Activated CD4-positive, CD25-positive, alpha-beta regulatory T cell treated with anti-CD3 and anti-CD28 coated beads, Interleukin-2, amount 50 U/mL, for 16 hours (primary cell): ENCODE results near the gene DENND4A.

Experiments used
- DNase-seq: peaks from one replicate; pipeline ENCODE4 v3.0.0-alpha.2; 2020; ENCODE audit warnings: low read depth, low spot score

Gene DENND4A

DNA sequence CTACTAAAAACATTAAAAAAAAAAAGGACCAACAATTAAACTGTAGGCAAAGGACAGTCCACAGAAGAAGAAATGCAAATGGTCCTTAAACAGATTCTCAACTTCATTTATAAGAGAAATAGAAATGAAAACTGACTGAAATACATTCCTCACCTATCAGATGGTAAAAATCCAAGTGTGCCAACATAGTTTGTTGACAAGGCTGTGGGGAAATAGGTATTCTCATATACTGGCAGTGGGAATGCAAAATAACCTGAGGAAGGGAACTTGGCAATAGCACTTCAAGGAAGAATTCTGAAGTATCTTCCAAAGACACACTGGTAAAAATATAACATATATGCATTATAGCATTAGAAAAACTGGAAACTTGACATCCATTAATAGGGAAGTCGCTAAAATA is 116.5 kb downstream of the DENND4A start:
- DNase-seq: no peak

DNA sequence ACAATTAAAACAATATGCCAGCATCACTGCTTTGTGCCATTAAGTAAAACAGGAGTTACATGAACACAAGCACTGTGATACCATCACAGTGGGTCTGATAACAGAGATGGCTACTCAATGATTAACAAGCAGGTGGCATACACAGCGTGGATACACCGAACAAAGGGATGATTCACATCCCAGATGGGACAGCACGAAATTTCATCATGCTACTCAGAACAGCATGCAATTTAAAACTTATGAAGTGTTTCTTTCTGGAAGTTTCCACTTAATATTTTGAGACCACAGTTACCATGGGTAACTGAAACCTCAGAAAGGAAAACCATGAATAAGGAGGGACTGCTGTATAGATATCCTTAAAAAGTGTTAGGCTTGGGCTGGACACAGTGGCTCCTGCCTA is 125.8 kb downstream of the DENND4A start:
- no peak for DNase-seq

DNA sequence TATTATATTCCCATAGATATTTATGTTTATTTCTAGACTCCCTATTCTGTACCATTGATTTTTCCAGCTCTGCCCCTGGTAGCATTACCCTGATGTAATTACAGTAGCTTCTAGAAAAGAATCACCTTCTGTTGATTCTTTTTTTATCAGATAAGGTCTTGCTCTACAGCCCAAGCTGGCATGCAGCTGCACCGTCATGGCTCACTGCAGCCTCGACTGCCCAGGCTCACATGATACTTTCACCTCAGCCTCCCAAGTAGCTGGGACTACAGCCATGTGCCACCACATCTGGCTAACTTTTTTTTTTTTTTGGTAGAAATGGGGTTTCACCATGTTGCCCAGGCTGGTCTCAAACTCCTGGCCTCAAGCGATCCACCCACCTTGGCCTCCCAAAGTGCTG is 128.6 kb downstream of the DENND4A start:
- DNase-seq: no peak

DNA sequence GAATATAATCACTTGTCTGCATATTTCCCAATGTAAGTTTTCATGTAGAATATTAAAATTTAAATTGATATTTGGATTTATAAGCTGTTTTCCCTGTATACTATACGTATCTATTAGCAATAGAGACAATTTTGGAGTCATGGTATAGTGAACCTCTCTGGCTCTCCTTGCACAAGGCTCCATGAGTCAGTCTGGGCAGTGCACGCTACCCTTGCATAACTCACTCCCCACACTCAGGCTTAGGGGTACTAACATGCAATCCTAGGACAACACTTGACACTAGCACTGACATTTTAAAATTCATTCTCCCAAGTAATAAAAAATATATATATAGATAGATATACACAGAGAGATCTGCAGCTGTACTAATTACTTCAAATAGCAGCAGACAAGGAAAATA is 131.2 kb downstream of the DENND4A start:
- DNase-seq: no peak

DNA sequence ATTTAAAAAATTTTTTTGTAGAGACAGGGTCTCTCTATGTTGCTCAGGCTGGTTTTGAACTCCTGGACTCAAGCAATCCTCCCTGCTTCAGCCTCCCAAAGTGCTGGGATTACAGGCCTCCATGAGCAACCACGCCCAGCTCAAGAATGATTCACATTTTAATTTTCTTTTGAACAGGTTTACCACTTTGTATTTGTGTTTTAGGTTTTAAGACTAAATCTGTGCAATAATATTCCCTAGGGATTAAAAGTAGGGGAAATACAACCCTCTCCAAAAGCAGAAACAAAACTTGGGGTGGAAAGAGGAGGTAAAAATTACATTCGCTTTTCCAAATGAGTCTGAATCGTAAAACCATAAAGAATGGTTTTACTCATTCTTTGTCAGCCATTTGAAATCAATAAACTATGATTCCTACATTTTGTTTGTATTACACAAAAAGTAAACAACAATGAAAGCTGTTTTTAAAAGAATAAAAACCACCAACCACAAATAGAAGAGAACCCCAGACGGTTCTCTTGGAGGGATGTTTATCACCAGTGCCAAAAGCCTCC is 132.5 kb downstream of the DENND4A start:
- DNase-seq: no peak

DNA sequence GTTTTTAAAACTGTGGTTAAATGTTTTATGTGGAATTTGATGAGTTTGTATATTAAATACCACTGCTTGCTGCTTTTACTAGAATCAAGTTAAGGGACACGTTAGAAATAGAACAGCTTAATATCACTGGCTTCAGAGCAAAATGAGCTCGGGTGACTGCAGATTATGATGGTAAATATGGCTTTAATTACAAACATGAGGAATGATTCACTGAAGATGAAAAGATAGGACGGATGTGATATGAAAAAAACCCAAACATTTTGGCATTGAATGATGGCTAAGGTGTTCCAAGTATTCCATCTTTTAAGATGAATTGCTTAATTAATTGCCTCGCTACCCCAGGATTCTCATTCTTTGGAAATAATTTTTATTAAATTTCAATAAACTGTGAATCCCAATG is 136.6 kb downstream of the DENND4A start:
- DNase-seq: no peak

DNA sequence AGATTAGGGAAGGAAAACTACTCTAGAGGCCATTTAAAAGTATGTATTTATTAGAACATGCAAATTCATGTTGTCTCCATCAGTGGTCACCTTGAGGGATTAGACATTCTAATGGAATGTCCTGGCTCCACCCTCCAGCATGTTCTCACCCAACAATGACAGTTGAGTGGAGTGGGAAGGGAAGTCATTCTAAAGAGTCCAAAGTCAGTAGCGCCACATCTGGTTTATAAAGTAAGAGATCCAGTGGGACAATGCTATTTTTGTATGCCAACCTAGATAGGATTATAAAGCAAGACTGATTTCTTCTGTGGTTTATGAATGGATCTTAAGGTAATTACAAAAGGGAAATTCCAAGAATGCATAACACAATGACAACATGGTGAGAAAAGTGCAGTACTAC is 137.1 kb downstream of the DENND4A start:
- DNase-seq: no peak

DNA sequence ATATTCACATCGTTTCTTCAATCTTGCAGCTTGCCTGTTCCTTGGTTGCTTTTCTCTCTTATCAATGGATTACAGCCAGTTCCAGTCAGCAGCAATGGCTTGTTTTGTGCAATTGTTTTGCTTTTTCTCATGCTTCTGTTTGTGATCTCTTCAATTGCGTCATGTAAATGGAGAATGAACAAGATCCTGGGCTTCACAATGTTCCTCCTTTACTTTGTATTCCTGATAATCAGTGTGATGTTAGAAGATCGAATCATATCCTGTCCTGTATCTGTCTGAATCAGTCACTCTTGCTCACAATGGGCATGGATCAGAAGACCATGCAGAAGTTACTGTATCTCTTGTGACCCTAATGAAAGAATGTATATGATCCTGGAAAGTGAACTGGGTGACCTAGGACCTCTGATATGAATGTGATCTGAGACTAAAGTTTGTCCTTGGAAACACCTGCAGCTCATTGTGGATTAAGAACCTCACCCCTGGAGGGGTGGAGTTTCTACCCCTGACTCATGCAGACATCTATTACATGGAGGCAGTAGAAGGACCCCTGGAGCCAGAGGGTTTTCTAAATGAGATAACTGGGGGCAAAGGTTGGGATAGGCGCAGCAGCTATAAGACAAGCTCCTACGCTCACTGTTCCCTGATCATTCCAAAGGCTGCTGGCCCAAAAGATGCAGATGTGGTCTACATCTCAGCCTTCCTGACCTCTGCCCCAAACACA is 138.1 kb downstream of the DENND4A start:
- DNase-seq: no peak

DNA sequence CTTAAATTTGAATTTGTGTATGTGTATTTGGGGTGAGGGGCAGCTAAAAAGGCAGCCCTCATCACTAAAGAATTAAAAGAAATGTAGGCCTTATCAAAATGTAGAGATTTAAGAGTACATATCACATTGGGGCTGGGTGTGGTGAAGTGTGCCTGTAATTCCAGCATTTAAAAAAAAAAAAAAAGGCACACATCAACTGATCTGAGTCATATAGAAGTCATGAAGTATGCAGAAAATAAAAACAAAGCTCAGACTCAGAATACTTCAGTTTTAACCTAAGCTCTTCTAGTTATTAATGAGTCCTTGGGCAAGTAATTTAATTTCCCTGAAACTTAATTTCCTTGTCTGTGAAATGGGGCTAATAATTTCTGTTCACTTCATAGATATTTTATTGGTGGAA is 138.8 kb downstream of the DENND4A start:
- DNase-seq: no peak

DNA sequence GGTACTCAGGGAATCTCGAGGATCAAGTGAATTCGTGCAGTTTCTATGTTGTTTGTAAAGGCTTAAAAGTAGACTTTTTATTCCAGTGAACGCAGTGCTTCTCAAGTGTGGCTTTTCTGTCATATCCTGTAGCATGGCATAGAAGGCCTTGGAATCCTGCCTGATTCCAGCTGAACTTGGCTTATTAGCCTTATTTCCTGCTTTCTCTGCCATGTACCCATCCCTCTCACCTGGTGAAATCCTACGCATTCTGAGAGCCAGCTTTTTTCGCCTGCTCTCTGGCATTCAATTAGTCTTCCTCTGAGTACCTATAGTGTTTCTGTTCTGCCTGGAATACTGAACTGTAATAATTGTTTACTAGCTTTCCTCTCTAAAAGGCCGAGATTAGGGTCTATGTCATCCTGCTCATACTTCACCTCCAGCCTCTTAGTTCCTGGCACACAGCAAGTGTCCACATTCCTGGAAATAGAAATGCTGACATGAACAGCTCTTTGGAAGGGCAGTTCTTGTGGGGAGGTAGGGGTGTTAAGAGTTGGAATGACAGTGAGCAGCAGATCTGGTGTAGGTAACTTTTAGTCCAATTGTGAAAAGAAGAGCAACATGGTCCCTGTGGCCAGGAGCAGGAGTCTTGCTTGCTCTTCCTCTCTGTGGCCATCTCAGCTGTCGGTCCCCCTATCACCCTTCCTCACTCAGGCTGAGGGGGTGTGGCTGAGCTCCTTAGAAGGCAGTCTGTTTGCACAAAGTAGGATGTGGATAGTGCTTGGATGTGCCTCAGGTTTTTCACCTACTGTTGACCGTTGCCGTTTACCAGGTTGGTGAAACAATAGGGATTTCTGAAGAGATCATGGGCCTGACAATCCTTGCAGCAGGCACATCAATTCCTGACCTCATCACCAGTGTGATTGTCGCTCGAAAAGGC is 140.0 kb downstream of the DENND4A start:
- no peak for DNase-seq

DNA sequence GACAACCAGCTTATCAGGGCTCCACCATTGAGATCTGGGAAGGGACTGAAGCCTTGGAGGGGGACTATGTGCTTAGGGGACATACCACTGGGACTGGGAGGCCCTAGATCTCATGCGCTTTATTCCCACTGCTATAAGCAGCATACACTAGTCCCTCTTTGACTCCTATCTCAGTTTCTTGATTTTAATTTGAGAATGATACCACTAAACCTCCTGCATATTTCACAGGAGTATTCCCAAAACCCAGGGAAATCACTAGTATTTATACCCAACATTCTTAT is 141.1 kb downstream of the DENND4A start:
- DNase-seq: no peak

DNA sequence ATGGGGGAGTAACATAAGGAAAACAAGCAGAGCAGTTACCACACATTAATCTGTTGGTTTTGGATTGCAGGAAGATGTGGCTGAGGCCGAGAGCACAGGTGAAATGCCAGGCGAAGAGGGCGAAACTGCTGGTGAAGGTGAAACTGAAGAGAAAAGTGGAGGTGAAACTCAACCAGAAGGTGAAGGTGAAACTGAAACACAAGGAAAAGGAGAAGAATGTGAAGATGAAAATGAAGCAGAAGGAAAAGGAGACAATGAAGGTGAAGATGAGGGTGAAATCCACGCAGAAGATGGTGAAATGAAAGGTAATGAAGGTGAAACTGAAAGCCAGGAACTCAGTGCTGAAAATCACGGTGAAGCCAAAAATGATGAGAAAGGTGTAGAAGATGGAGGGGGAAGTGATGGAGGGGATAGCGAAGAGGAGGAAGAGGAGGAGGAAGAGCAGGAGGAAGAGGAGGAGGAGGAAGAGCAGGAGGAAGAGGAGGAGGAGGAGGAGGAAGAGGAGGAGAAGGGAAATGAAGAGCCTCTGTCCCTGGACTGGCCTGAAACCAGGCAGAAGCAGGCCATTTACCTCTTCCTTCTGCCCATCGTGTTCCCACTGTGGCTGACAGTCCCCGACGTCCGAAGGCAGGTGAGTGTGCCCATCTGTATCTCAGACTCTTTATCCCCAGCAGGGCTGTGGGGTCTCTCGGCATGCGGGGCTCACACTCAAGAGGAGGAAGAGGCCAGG is 141.6 kb downstream of the DENND4A start:
- no peak for DNase-seq

DNA sequence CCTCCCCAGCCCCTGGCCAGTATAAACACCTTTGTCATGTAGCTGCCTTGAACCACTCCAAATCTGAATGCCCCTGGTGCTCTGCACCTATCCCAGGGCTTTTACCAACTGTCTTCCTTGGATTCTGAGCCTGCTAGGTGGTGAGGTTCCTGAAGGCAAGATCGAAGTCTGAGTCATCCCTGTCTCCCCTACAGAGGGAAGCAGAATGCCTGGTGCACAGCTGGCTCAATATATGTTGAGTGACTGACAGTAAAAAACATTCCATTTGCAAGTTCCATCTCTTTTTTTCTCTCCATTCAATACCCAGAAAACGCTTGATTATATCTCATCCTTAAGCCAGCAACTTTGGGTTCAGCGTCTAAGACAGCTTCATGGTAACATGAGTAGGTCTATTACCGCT is 145.6 kb downstream of the DENND4A start:
- DNase-seq: no peak

DNA sequence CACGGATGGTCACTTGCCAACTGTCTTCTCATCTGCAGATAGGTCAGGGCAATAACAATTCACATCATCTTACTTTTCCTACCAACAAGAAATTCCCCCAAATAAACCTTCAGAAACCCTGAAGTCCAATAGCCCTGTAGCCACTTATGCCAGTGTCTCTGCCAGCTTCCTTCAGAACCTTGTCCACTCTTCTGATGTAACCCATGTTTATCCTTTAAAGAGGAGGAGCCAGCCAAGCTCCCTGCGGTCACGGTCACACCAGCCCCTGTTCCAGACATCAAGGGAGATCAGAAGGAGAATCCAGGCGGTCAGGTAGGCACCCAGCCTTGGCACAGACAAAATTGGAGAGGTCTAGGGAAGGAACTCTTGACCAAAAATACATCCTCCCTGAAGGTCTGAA is 146.7 kb downstream of the DENND4A start:
- no peak for DNase-seq

DNA sequence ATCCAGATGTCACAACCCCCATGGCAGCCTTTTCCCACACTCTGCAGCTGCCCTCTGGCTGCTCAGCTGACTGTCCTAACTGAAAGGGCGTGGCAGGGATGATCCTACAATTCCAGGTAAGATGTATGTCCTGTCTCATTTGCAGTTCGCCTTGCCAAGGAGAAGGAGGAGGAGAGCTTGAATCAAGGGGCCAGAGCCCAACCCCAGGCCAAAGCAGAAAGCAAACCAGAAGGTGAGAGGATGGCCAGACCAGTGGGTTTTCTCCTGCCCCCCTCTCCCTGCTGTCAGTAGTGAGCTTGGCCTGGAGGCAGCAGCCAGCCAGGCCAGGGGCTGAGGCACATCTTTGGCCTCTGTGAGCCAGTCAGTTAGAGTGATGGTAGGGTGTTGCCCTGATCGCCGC is 147.8 kb downstream of the DENND4A start:
- DNase-seq: no peak

DNA sequence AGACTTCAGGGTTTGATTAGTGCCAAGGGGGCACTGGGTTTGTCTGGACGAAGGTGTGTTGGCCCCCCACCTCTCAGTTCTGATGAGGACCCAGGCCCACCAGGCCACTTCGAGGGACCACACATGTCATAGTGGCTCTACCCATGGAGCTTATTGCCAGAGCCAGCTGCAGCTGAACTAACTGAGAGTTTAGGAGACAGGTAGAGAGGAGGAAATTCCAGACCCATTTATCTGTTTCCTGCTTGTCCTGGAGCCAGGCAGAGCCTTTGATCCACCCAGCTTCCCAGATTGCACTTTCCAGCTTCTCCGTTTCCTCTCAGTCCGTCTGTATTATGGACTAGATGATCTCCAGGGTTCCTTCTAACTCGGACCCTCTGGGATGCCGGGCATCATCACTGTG is 149.5 kb downstream of the DENND4A start:
- no peak for DNase-seq

DNA sequence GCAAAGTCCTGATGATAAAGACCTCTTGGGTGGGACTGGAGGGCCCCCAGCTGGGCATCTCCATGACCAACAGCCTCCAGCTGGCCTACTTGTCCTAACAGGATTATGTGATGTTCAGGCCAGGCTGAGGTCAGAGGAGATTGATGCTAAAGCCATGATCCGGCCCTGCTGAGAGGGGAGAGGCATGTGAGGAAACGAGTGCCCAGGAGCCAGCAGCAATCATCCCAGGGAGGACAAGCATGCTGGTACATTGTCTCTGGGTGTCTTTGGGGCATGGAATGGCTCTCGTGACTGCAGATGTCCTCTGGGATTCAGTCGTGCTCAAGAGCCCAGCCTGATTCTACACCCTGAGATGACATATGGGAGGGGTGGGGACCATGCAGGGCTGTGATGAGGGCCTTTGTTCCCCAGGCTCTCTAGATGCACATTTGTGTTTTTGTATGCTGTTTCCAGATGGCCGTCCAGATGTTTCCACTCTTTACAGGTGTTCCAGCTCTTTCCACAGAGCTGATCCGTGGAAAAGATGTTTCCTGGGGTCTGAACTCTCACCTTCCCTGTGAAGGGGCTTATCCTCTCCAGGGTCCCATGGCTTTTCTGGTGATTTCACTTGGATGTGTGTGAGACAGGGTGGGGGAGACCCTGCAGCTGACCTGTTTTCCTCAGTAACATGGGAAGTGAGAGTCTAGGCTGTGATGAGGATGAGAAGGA is 150.2 kb downstream of the DENND4A start:
- no peak for DNase-seq

DNA sequence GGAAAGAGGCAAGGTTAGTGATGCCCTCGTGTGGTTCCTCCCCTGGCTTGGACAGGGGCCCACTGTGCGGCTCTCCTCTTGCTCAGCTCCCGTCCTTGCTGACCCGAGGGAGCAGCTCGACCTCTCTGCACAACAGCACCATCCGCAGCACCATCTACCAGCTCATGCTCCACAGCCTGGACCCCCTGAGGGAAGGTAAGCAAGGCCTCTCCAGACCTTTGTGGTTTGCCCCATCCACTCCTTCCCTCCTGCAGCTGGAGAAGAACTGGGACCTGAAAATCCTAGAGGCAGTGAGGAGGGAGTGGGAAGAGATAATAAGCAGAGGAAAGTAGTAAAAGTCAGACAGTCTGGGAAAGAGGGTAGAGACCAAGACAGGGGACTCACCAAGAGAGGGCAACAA is 152.6 kb downstream of the DENND4A start:
- DNase-seq: no peak

DNA sequence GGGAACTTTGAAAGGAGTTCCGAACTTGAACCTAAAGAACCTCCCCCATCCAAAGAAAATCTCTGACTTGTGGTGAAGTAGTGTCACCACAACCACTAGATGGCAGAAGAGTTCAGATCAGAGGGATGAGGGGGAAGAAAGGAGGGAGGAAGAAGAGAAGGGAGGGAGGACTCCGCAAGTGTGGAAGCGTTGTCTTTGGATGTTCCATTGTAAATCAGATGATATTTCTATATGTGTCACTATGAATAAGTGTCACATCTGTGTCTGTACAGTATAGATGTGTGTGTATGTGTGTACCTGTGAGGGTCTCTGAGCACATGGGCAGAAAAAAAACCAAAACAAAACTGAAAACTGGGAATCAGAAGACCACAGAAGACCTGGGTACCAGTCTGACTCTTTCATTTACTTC is 153.4 kb downstream of the DENND4A start:
- DNase-seq: peak; percentile 7

DNA sequence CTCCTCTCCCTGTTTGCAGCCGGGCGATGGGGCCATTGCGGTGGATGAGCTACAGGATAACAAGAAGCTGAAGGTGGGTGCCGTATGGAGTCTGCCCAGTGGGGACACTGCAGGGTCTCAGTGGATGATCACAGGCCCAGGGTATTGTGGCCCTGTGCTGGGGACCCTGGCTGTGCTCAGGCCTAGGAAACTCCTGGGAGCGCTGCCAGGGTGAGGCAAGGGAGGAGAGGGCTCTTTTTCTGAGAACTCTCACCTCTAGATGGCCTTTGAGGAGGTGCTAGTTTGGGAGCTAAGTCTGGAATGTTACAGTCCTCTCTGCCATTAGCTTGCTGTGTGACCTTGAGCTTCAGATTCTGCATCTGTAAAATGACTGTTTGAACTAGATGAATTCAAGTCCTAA is 154.0 kb downstream of the DENND4A start:
- DNase-seq: no peak

DNA sequence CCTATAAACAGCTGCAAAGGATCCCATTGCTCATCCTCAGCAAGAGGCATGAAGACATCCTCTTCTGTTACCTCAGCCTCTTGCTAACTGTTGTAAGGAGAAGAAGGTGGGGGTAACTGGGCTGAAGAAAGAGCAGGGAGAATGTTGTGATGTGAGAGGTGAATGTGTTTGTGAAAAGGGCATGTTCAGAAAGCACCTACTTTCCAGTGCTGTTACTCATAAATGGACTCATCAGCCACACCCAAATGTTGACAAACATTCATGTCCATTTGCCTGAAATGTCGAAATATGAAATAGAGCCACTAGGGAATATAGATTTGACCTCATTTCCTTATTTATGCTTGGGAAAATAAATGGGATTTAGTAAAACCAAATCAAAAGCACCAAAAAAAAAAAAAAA is 157.7 kb downstream of the DENND4A start:
- no peak for DNase-seq

DNA sequence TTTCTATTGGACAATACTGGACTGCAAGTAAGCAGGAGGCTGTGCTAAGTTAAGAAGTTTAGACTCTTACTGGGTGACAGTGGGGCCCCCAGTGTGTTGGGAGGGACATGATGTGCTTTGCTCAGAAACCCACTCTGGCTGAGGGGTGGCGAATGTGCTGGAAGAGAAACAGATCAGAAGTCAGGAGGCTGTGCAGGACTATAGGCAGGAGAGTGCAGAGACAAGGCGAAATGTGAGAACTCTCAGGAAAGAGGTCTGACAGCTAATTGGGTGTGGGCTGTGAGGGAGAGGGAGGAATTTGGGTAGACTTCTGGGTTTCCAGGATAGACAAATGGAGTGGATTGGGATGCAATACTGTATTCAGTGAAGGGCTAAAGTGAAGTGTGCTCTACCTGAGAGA is 158.3 kb downstream of the DENND4A start:
- DNase-seq: no peak
